MG63 (cell line): ENCODE results near the gene OR52K1. TPM values are rescaled to one million over a fixed set of nuclear protein-coding genes. Genes with fewer than 3 reads are reported as not detected.
A peak's percentile ranks its signal among the peaks of the same experiment; 100 is the strongest.
"Not testable (repeated sequence)": the region's sequence is repeated elsewhere in the genome, so short reads cannot be mapped to it uniquely, and the experiment has no call there.

Experiments
- DNase-seq: peaks from one replicate; pipeline ENCODE4 v3.0.0-alpha.2; 2020
- H3K27me3 ChIP-seq: fragments of 250-450 bp; sonication (Bioruptor Pico); 2 replicates; pipeline ENCODE4 v1.5.1; 2020; ENCODE audit warnings: mild to moderate bottlenecking, moderate library complexity
- H3K36me3 ChIP-seq: fragments of 250-450 bp; sonication (Bioruptor Pico); 2 replicates; pipeline ENCODE4 v1.5.1; 2020; ENCODE audit warnings: mild to moderate bottlenecking, moderate library complexity
- H3K4me3 ChIP-seq: fragments of 250-450 bp; sonication (Bioruptor Pico); 2 replicates; pipeline ENCODE4 v1.5.1; 2020; ENCODE audit warnings: mild to moderate bottlenecking, moderate library complexity
- H3K9me3 ChIP-seq: fragments of 250-450 bp; sonication (Bioruptor Pico); 2 replicates; pipeline ENCODE4 v1.5.1; 2020; ENCODE audit warnings: mild to moderate bottlenecking, moderate library complexity
- total RNA-seq: library from RNA; depleted of rRNA; stranded (reverse); fragments of >200 nt; shearing (Covaris generic); gene quantifications from 2 replicates; pipeline ENCODE4 v1.2.3, GENCODE V29; 2014; ENCODE audit warnings: low replicate concordance; rRNA removed

Gene OR52K1
- total RNA-seq, 1 experiment from 2014 or later = not detected

- not testable (repeated sequence) for DNase-seq, H3K4me3 ChIP-seq, H3K9me3 ChIP-seq, H3K36me3 ChIP-seq, H3K27me3 ChIP-seq
Measured at GRCh38 chr11:4531686-4532085, 49.2 kb downstream of the OR52K1 start.

GRCh38 chr11:4539603-4540219 is 57.3 kb downstream of the OR52K1 start:
- H3K36me3 ChIP-seq = no peaks in the 10 kb centered on the region
- H3K4me3 ChIP-seq = no peak overlapping the region
- H3K27me3 ChIP-seq = no peaks in the 10 kb centered on the region
- peak; percentile 2 for DNase-seq
- H3K9me3 ChIP-seq = no peaks in the 10 kb centered on the region

- Histone ChIP-seq H3K4me3 (no peak overlapping the region), H3K9me3 (no peaks in the 10 kb centered on the region), H3K36me3 (no peaks in the 10 kb centered on the region), H3K27me3 (no peaks in the 10 kb centered on the region)
- no peak for DNase-seq
Measured at GRCh38 chr11:4541071-4541470, 58.6 kb downstream of the OR52K1 start.

Other genes starting within 250 kb of the OR52K1 start
- gene OR52B4, start 114.3 kb upstream of the OR52K1 start, total RNA-seq = not detected in 2 replicates
- 13.7 and 24.8 TPM in 2 replicates for gene TRIM21, start 88.9 kb upstream of the OR52K1 start, total RNA-seq
- not detected in 2 replicates for gene OR52K2, start 33.4 kb upstream of the OR52K1 start, total RNA-seq
- gene OR52M1, start 62.5 kb downstream of the OR52K1 start, total RNA-seq = not detected in 2 replicates
- gene OR52I2, start 99.1 kb downstream of the OR52K1 start, total RNA-seq = not detected in 2 replicates
- not detected in 2 replicates for gene OR52I1, start 111.4 kb downstream of the OR52K1 start, total RNA-seq
- 6.2 and 9.9 TPM in 2 replicates for gene TRIM68, start 125.6 kb downstream of the OR52K1 start, total RNA-seq
- gene OR51D1, start 154.8 kb downstream of the OR52K1 start, total RNA-seq = not detected in 2 replicates
- gene OR51E1, start 161.3 kb downstream of the OR52K1 start, total RNA-seq = not detected in 2 replicates
- gene OR51E2, start 215.2 kb downstream of the OR52K1 start, total RNA-seq = 0.23 and 3.5 TPM in 2 replicates
- 0.43 TPM in 1 of 2 replicates, not detected in the other for gene MMP26, start 222.1 kb downstream of the OR52K1 start, total RNA-seq